Upper lobe of left lung (tissue), 4 donors: ENCODE results near the gene SGCD.

ENCODE experiments used
- CTCF ChIP-seq, 6 experiments: fragments of 450-650 bp in 4 of 6; fragments of 200-600 bp in 2 of 6; sonication (generic) in 2 of 6; IDR thresholded peaks; one replicate each; pipeline ENCODE4 v1.5.1; 2016 to 2019; ENCODE audit warnings: antibody characterized with exemption in 6 of 6
- POLR2A ChIP-seq, 4 donors: fragments of 450-650 bp; IDR thresholded peaks; one replicate each; pipeline ENCODE4 v1.5.1; 2016 to 2017; ENCODE audit warnings: antibody characterized with exemption in 4 of 4, mild to moderate bottlenecking in 2 of 4
- POLR2AphosphoS5 ChIP-seq, 2 donors: sonication (generic); formaldehyde crosslinking; IDR thresholded peaks; one replicate each; pipeline ENCODE4 v1.5.1; 2017; ENCODE audit warnings: antibody characterized with exemption in 2 of 2

GRCh38 chr5:156634301-156634700, 307.3 kb downstream of the SGCD start:
- TF ChIP-seq CTCF (IDR thresholded peaks at IDR 0.05) (no peak), POLR2AphosphoS5 (IDR thresholded peaks at IDR 0.05) (no peak), POLR2A (IDR thresholded peaks at IDR 0.05) (no peak)
